Ovary (tissue), 9 donors: ENCODE measurements around the gene SAV1. TPM values are rescaled to one million over a fixed set of nuclear protein-coding genes. Genes with fewer than 3 reads are reported as not detected.

ENCODE experiments used
- DNase-seq, 5 donors: peaks; one replicate each; pipeline ENCODE4 v3.0.0-alpha.2; 2019 to 2020
- H3K27ac ChIP-seq, 2 donors: fragments of 200-600 bp; one replicate each; pipeline versions ENCODE4 v1.5.1 to v1.8.0; 2019 to 2022
- H3K27me3 ChIP-seq: fragments of 200-600 bp; one replicate; pipeline ENCODE4 v1.8.0; 2022
- H3K36me3 ChIP-seq: fragments of 200-600 bp; sonication (generic); one replicate; pipeline ENCODE4 v1.5.1; 2019
- H3K4me1 ChIP-seq: one replicate; pipeline ENCODE4 v1.8.1; 2013; ENCODE audit warnings: mild to moderate bottlenecking, moderate library complexity; ENCODE audit not compliant: insufficient read depth
- H3K4me3 ChIP-seq: fragments of 200-600 bp; sonication (generic); one replicate; pipeline ENCODE4 v1.5.1; 2017
- H3K9me3 ChIP-seq, 2 donors: fragments of 200-600 bp in 1 of 2; sonication (generic) in 1 of 2; one replicate each; pipeline versions ENCODE4 v1.5.1 to v1.8.1; 2013 to 2019; ENCODE audit warnings: mild to moderate bottlenecking in 1 of 2, moderate library complexity in 1 of 2
- EP300 ChIP-seq: sonication (generic); formaldehyde crosslinking; IDR thresholded peaks from one replicate; pipeline ENCODE4 v1.6.1; 2017; ENCODE audit warnings: antibody characterized with exemption
- POLR2A ChIP-seq: fragments of 450-650 bp; IDR thresholded peaks from one replicate; pipeline ENCODE4 v1.6.1; 2017; ENCODE audit warnings: antibody characterized with exemption, mild to moderate bottlenecking, moderate library complexity
- WGBS, 3 donors: extraction: QIAGEN DNeasy Blood & Tissue Kit in 1 of 3; methylation state at CpG; one replicate each; pipeline versions ENCODE4 v1.1.5 to v1.1.7; 2013 to 2017; 5-methylcytosine and 5-hydroxymethylcytosine counted together
- intact Hi-C, 4 donors: fragments of 100-400 bp; cut with DNase I; formaldehyde crosslinking; loops; one replicate each; pipeline versions ENCODE4 v1.11.0 to v1.15.1; 2022 to 2023
- polyA plus RNA-seq, 2 donors: library from polyadenylated mRNA; stranded (reverse); fragments of 200-250 nt in 1 of 2; fragments of 350-450 nt in 1 of 2; fragmentation: Illumina TruSeq in 1 of 2; extraction: RNeasy Lipid Tissue Mini Kit (QIAGEN cat#74804) in 1 of 2; gene quantifications; one replicate each; pipeline ENCODE4 v1.2.3, GENCODE V29; 2013 to 2014
- total RNA-seq, 7 donors: library from RNA; depleted of rRNA in 2 of 7; stranded (reverse); fragments of >200 nt in 2 of 7; fragmentation: NEBNext Ultra II Directional in 3 of 7; extraction: Animal tissue kit (Norgen Biotek cat#: 25700) in 3 of 7; gene quantifications; one replicate each; pipeline versions ENCODE4 v1.1.0 to v1.2.4, GENCODE V29; 2016 to 2023
- TF ChIP-seq, protein P1 (sequence below), 3 donors: fragments of 450-650 bp in 2 of 3; fragments of 200-600 bp in 1 of 3; IDR thresholded peaks; one replicate each; pipeline versions ENCODE4 v1.5.1 to v1.8.0; 2016 to 2022; ENCODE audit warnings: antibody characterized with exemption in 3 of 3, mild to moderate bottlenecking in 1 of 3
- donor health status: DM: no; HTN: no; CAD: no; lungs with moderate emphysema.
- donor health status: DM: no; HTN: no; CAD: no.
- donor health status: Bipolar disorder and iron deficiency.
- donor health status: DM: yes; HTN: yes; CAD: no.
- donor health status: DM: no; HTN: no; CAD: no.
- donor health status: DM: yes; HTN: yes; CAD: no.

The SAV1 gene
- total and polyA plus RNA-seq, 9 donors = 30.5 to 49.9 (median 45.8) TPM

DNA sequence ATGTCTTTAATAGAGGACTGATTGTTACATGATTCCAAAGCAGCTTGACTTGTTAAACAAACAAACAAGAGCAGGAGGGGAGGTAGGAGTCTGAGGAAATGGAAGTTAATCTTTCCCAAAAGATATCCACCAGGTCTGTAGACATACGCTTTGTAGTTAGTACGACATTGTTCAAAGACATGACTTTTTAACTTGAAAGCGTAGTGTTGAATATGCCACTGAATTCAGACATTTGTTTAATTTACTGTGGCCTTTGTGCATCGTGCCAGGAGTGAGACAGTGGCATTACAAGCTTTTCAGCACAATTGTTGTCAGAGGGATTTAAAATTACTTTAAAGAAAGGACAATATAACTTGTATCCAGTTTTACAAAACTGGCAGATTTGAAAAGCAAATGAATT is 53.0 kb downstream of the SAV1 start:
- Histone ChIP-seq H3K4me3 (no peak overlapping the region), H3K27me3 (no peaks in the 10 kb centered on the region), H3K4me1 (no peaks in the 10 kb centered on the region), H3K9me3 (no peaks in the 10 kb centered on the region), H3K27ac (no peak overlapping the region), H3K36me3 (no peaks in the 10 kb centered on the region)
- DNase-seq = no peak
- intact Hi-C loops = loop anchor here in 1 of 4 donors (10.0 kb wide), 1 partner anchor 160 kb away; no protein-coding TSS in a partner anchor
- no peak for TF ChIP-seq POLR2A
- TF ChIP-seq, protein P1, sequence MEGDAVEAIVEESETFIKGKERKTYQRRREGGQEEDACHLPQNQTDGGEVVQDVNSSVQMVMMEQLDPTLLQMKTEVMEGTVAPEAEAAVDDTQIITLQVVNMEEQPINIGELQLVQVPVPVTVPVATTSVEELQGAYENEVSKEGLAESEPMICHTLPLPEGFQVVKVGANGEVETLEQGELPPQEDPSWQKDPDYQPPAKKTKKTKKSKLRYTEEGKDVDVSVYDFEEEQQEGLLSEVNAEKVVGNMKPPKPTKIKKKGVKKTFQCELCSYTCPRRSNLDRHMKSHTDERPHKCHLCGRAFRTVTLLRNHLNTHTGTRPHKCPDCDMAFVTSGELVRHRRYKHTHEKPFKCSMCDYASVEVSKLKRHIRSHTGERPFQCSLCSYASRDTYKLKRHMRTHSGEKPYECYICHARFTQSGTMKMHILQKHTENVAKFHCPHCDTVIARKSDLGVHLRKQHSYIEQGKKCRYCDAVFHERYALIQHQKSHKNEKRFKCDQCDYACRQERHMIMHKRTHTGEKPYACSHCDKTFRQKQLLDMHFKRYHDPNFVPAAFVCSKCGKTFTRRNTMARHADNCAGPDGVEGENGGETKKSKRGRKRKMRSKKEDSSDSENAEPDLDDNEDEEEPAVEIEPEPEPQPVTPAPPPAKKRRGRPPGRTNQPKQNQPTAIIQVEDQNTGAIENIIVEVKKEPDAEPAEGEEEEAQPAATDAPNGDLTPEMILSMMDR (IDR thresholded peaks at IDR 0.05) = no peak
- no peak for TF ChIP-seq EP300
- WGBS, 3 donors = 71 to 73% (median 73%) methylated on average over 4 of the region's 4 CpGs

DNA sequence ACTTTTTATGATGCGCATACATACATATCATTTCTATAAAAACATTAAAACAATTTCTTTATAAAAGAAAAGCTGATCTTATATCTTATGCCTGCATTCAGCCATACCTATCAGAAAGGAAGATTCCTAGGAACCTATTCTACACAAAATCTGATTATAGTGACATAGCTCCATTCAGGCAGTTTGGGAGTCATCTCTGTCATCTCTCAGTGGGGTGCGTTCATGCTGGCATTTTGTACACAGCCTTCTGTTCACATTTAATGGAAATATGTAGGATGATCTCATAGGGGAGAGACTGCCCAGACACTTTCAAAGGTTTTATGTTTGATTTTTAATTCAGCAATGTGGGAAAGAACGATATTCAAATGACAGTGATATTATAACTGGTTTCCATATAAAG is 55.3 kb downstream of the SAV1 start:
- DNase-seq = no peak
- WGBS, 3 donors = 94 to 95% (median 95%) methylated on average over 3 of the region's 3 CpGs
- Histone ChIP-seq H3K4me1 (no peaks in the 10 kb centered on the region), H3K36me3 (no peaks in the 10 kb centered on the region), H3K27me3 (no peaks in the 10 kb centered on the region), H3K27ac (no peak overlapping the region), H3K4me3 (no peak overlapping the region), H3K9me3 (no peaks in the 10 kb centered on the region)
- intact Hi-C loops = loop anchor here in 1 of 4 donors (10.0 kb wide), 1 partner anchor 162 kb away; no protein-coding TSS in a partner anchor
- TF ChIP-seq, protein P1 (IDR thresholded peaks at IDR 0.05) = no peak
- TF ChIP-seq EP300 (no peak), POLR2A (no peak)

DNA sequence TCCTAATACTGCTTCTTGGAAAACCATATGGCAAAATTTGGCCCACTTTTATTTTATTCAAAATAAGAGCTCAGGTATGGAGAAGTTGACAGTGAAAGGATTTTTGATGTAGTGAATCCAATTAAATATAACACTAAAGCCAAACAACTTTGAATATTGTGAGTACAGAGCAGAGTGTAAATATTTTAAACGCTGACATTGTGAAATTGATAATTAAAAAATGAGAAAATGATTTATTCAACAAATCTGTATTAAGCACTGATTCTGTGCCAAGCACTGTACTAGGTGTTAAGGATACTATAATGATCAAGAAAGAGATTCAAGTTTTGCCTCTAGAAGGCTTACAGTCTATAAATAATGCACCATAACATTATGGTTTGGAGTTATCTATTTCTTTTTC is 57.6 kb downstream of the SAV1 start:
- intact Hi-C loops = loop anchor here in 1 of 4 donors (10.0 kb wide), 1 partner anchor 164 kb away; no protein-coding TSS in a partner anchor
- DNase-seq = no peak
- H3K36me3 ChIP-seq = no peaks in the 10 kb centered on the region
- TF ChIP-seq, protein P1 (IDR thresholded peaks at IDR 0.05) = no peak
- TF ChIP-seq EP300 = no peak
- TF ChIP-seq POLR2A = no peak
- no peak overlapping the region for H3K4me3 ChIP-seq
- no peaks in the 10 kb centered on the region for H3K27me3 ChIP-seq
- H3K4me1 ChIP-seq = no peaks in the 10 kb centered on the region
- H3K27ac ChIP-seq = no peak overlapping the region
- H3K9me3 ChIP-seq = no peaks in the 10 kb centered on the region
- 91 to 94% (median 92%) methylated on average over 1 of the region's 1 CpG for WGBS, 3 donors

DNA sequence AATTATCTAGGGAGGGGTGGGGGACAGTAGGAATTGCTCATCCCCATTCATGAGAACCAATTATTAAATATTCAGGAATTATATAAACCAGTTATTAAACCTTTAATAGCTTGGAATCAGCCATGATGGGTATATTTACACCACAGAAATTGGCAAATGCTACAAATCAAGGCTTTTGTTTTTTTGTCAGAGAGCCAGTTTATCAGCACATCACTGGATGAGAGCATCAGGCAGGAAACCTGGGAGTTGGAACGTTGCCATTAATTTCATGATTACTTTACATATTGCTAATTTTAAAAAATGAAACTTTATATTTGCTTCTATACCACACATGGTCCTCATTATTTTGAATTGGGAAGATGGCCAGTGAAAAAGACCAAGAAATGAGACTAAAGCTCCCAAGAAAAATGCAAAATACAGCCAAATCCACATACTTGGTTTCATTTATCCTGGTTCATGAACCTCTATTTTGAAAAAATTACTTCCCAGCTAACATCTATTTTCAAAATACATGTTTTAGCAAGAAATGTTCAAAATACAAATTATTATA is 59.7 kb downstream of the SAV1 start:
- Histone ChIP-seq H3K9me3 (no peaks in the 10 kb centered on the region), H3K36me3 (no peaks in the 10 kb centered on the region), H3K27me3 (no peaks in the 10 kb centered on the region), H3K4me1 (no peaks in the 10 kb centered on the region), H3K27ac (no peak overlapping the region), H3K4me3 (no peak overlapping the region)
- DNase-seq = no peak
- WGBS, 3 donors = 37 to 46% (median 40%) methylated on average over 1 of the region's 1 CpG
- no peak for TF ChIP-seq POLR2A
- TF ChIP-seq, protein P1 (IDR thresholded peaks at IDR 0.05) = no peak
- TF ChIP-seq EP300 = no peak
- intact Hi-C loops = loop anchor here in 2 of 4 donors (10.0 kb wide), 1 partner anchor 166 kb away; no protein-coding TSS in a partner anchor
